A673 (cell line): Measurements from ENCODE around the gene IARS1. TPM values are rescaled to one million over a fixed set of nuclear protein-coding genes. Genes with fewer than 3 reads are reported as not detected.

ENCODE experiments used
- Bru-seq: library from RNA; stranded (reverse); fragments of 400-500 nt; gene quantifications from one replicate; lab custom pipeline; 2021; lab: Mats Ljungman, UMichigan
- BruChase-seq, 2 experiments: library from RNA; stranded (reverse); fragments of 400-500 nt; gene quantifications; one replicate each; lab custom pipeline; 2021; lab: Mats Ljungman, UMichigan
- BruUV-seq: library from RNA; stranded (reverse); fragments of 400-500 nt; replicated peaks from 2 replicates; lab custom pipeline; 2021; lab: Mats Ljungman, UMichigan
- CTCF ChIA-PET: fragments of 300-600 bp; sonication (Branson Sonifier 250); formaldehyde crosslinking; loops from one replicate; lab custom pipeline; 2022; ENCODE audit warnings: antibody characterized with exemption; lab: Charles Lee
- POLR2A ChIA-PET: fragments of 300-600 bp; sonication (Branson Sonifier 250); formaldehyde crosslinking; loops from one replicate; lab custom pipeline; 2022; ENCODE audit warnings: antibody characterized with exemption; ENCODE audit not compliant: low non-redundant PET; lab: Charles Lee
- DNase-seq: peaks from one replicate; pipeline ENCODE4 v3.0.0-alpha.2; 2015; ENCODE audit warnings: low spot score
- H3K27ac ChIP-seq: fragments of 200-600 bp; sonication (generic); 2 replicates; pipeline ENCODE4 v1.5.1; 2016; ENCODE audit warnings: mixed run types, low read depth, mild to moderate bottlenecking, mixed read lengths, antibody characterized with exemption, low read length; ENCODE audit not compliant: poor library complexity, severe bottlenecking
- H3K27me3 ChIP-seq: fragments of 200-600 bp; sonication (generic); replicated peaks from 2 replicates; pipeline ENCODE4 v1.6.1; 2017; ENCODE audit warnings: mixed run types, low read depth, mild to moderate bottlenecking, mixed read lengths, antibody characterized with exemption, low read length; ENCODE audit not compliant: insufficient read depth, poor library complexity
- H3K36me3 ChIP-seq: fragments of 200-600 bp; sonication (generic); 2 replicates; pipeline ENCODE4 v1.6.1; 2016; ENCODE audit warnings: mixed run types, mild to moderate bottlenecking, mixed read lengths, antibody characterized with exemption, low read length; ENCODE audit not compliant: insufficient read depth, poor library complexity, severe bottlenecking
- H3K4me1 ChIP-seq: fragments of 200-600 bp; sonication (generic); 2 replicates; pipeline ENCODE4 v1.6.1; 2017; ENCODE audit warnings: mixed run types, mild to moderate bottlenecking, mixed read lengths, antibody characterized with exemption, low read length; ENCODE audit not compliant: insufficient read depth, poor library complexity, severe bottlenecking
- H3K4me3 ChIP-seq: fragments of 200-600 bp; sonication (generic); 2 replicates; pipeline ENCODE4 v1.5.1; 2016; ENCODE audit warnings: low read depth, mixed run types, mild to moderate bottlenecking, mixed read lengths, low read length; ENCODE audit not compliant: poor library complexity, severe bottlenecking
- H3K9me3 ChIP-seq: fragments of 200-600 bp; sonication (generic); 2 replicates; pipeline ENCODE4 v1.6.1; 2016; ENCODE audit warnings: mixed run types, low read depth, mild to moderate bottlenecking, mixed read lengths, antibody characterized with exemption, low read length; ENCODE audit not compliant: poor library complexity, severe bottlenecking
- EZH2 ChIP-seq: fragments of 200-600 bp; sonication (generic); IDR thresholded peaks from 2 replicates; pipeline ENCODE4 v1.6.1; 2017; ENCODE audit warnings: borderline replicate concordance, low read depth, mild to moderate bottlenecking, mixed read lengths, antibody characterized with exemption, low read length; ENCODE audit not compliant: poor library complexity, severe bottlenecking
- intact Hi-C: fragments of 100-400 bp; cut with micrococcal nuclease; formaldehyde crosslinking; loops from one replicate; pipeline ENCODE4 v1.10.0; 2022; ENCODE audit not compliant: unreplicated experiment
- long read RNA-seq: library from polyadenylated mRNA; stranded (forward); transcript quantifications from one replicate; pipeline ENCODE4 v2.0.0, GENCODE V29; 2022
- total RNA-seq: library from RNA; stranded (reverse); gene quantifications from 2 replicates; pipeline ENCODE4 v1.2.3, GENCODE V29; 2021
- TF ChIP-seq, protein P1 (sequence below): fragments of 300-800, 200-600 bp; sonication (generic); conservative IDR thresholded peaks from 2 replicates; pipeline ENCODE4 v1.5.1; 2017; ENCODE audit warnings: low read depth, mild to moderate bottlenecking, antibody characterized with exemption, low read length, moderate library complexity, mixed read lengths

The IARS1 gene
- total RNA-seq (273 and 315 TPM in 2 replicates), Bru-seq, nascent RNA (percentile 97 among the genes with signal in this experiment), BruChase-seq, experiment 1, labeled RNA remaining after a 2-hour chase (percentile 96 among the genes with signal in this experiment), BruChase-seq, experiment 2, labeled RNA remaining after a 6-hour chase (percentile 95 among the genes with signal in this experiment)
- long read RNA-seq, full-length matches to known transcripts, result 166 of 670 reads
- long read RNA-seq, partial matches to known transcripts, result 399 of 670 reads
- long read RNA-seq, other reads (novel, unspliced or antisense), result 105 of 670 reads

DNA sequence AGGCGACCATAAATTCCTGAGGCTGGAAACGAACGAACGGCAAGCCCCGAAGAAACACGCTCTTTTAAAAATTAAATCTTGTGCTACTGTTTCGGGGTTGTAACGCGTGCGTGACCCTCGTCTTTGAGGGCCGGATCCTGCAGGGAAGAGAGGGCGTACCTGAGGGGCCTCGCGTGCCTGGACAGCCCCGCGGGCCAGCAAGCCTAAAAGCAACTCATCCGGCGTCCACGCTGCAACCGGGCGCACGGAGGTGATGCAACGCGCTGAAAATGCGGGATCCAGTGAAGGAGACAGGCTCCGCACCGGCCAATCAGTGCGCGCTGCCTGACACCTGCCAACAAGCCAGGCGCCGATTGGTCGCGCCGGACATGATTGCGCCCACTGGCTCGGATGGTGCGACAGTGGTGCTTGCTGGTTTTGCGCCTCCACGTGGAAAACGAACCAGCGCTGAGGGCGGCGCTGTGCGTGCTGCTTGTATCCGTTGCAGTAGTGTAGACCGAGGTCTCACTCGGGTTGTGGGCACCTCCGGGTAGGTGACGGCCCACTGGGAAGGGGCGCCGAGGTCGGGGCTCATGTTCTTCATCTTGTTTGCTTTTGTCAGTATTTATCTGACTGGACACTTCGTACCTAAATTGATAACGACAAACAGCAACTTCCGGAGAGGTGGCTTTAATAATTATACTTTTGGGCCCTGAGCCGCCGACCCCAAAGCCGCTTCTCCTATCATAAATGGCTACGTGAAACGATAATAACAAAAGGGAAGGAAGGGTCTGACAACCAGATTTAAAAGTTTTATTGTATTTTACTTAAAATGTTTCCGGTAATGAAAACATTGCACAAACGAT lies at the start of gene IARS1:
TSS of gene IARS1 (minus strand) at position 246 of the 845 bp plus-strand sequence. CDS start 4,278 bp downstream, outside the sequence.
- H3K4me1 ChIP-seq, result peaks cover 4% of the 10 kb centered on the region
- ChIA-PET POLR2A (no interaction called here), CTCF (no interaction called here)
- intact Hi-C loops, result no loop called here
- peak; percentile 99 for DNase-seq
- TF ChIP-seq EZH2, result no peak
- TF ChIP-seq, protein P1, sequence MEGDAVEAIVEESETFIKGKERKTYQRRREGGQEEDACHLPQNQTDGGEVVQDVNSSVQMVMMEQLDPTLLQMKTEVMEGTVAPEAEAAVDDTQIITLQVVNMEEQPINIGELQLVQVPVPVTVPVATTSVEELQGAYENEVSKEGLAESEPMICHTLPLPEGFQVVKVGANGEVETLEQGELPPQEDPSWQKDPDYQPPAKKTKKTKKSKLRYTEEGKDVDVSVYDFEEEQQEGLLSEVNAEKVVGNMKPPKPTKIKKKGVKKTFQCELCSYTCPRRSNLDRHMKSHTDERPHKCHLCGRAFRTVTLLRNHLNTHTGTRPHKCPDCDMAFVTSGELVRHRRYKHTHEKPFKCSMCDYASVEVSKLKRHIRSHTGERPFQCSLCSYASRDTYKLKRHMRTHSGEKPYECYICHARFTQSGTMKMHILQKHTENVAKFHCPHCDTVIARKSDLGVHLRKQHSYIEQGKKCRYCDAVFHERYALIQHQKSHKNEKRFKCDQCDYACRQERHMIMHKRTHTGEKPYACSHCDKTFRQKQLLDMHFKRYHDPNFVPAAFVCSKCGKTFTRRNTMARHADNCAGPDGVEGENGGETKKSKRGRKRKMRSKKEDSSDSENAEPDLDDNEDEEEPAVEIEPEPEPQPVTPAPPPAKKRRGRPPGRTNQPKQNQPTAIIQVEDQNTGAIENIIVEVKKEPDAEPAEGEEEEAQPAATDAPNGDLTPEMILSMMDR, result peak; percentile 59
- no peaks in the 10 kb centered on the region for H3K27me3 ChIP-seq
- H3K36me3 ChIP-seq, result peaks cover 55% of the 10 kb centered on the region
- no peaks in the 10 kb centered on the region for H3K9me3 ChIP-seq
- TSS peak; percentile 97 for BruUV-seq
- H3K27ac ChIP-seq, result peak within 1 kb of the TSS; percentile 96
- H3K4me3 ChIP-seq, result peak within 1 kb of the TSS; percentile 65

DNA sequence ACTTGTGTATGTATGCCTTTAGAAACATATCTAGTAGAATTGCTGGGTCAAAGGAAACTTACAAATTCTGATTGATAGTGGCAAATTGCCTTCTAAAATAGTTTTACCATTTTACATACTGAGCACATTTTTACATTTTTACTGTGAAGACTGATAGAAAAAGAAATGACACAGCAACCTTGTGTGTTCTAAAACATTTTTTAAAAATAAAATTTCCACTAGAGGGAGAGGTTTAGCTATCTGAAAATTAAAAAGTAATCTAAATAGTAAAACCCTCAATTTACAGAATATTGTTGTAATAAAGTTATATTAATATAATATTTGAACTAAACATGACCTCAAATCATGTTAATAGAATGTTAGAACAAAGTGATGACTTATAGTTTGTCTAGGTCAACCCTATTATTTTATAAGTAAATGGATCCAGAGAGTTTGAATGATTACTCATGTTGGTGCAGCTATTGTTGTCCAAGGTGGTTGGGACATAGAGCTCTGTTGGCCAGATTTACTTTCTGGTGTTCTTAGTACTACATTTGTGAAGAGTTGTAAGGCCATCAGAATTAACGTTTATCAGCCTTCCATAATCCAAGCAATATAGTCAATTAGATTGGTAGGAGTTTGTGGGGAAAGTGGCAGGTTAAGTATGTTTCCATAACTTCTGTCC lies 49.5 kb upstream of the IARS1 start:
- intact Hi-C loops, result loop anchor here (5.0 kb wide), 2 partner anchors 99 to 289 kb away; no protein-coding TSS in a partner anchor
- no TSS peak for BruUV-seq
- Histone ChIP-seq H3K4me1 (no peaks in the 10 kb centered on the region), H3K27me3 (no peaks in the 10 kb centered on the region), H3K27ac (no peak overlapping the region), H3K9me3 (no peaks in the 10 kb centered on the region), H3K4me3 (no peak overlapping the region), H3K36me3 (peaks cover 10% of the 10 kb centered on the region)
- TF ChIP-seq, protein P1, result peak; percentile 46; the same call in 1 of the 2 replicates
- TF ChIP-seq EZH2, result no peak
- CTCF ChIA-PET, result interaction anchor here (0.8 to 1.3 kb wide), 2 partner anchors 113 to 291 kb away, joined by 3 to 4 read pairs; no protein-coding TSS in a partner anchor
- POLR2A ChIA-PET, result no interaction called here
- DNase-seq, result no peak

DNA sequence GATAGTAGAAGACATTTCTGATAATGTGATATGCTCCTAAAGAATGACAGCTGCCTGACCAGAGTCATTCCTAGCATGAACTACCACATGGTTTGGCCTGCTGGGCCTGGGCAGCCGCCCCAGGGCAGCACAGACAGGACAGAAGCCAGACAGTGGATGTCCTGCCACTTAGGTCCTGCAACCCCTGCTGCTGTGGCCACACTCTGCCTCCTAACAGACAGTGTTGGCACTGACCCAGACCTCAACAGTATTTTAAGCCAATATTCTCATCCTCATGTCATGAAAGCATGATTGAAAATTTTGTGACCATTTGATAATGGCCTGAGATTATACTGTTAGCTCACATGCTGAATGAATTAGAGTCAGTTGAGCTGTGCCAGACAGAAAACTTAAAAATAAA lies 48.1 kb upstream of the IARS1 start:
- no peak for DNase-seq
- no peaks in the 10 kb centered on the region for H3K4me1 ChIP-seq
- POLR2A ChIA-PET, result no interaction called here
- H3K27me3 ChIP-seq, result no peaks in the 10 kb centered on the region
- CTCF ChIA-PET, result no interaction called here
- no peaks in the 10 kb centered on the region for H3K9me3 ChIP-seq
- intact Hi-C loops, result loop anchor here (5.0 kb wide), 2 partner anchors 101 to 291 kb away; no protein-coding TSS in a partner anchor
- H3K27ac ChIP-seq, result no peak overlapping the region
- BruUV-seq, result no TSS peak
- no peak for TF ChIP-seq EZH2
- TF ChIP-seq, protein P1, result no peak
- H3K36me3 ChIP-seq, result peaks cover 10% of the 10 kb centered on the region
- H3K4me3 ChIP-seq, result no peak overlapping the region
